MM.1S (cell line): ENCODE measurements around the gene KRTAP4-11.

Experiments
- EZH2 ChIP-seq: fragments of 300-600 bp; sonication (generic); optimal IDR thresholded peaks from 2 replicates; pipeline ENCODE3; 2017; ENCODE audit warnings: low read depth, mild to moderate bottlenecking, antibody characterized with exemption, low read length, mixed read lengths
- TF ChIP-seq, protein P1 (sequence below): fragments of 300-600 bp; sonication (generic); IDR thresholded peaks from 2 replicates; pipeline ENCODE4 v1.5.1; 2016; ENCODE audit warnings: antibody characterized with exemption, low read length, mixed read lengths

DNA sequence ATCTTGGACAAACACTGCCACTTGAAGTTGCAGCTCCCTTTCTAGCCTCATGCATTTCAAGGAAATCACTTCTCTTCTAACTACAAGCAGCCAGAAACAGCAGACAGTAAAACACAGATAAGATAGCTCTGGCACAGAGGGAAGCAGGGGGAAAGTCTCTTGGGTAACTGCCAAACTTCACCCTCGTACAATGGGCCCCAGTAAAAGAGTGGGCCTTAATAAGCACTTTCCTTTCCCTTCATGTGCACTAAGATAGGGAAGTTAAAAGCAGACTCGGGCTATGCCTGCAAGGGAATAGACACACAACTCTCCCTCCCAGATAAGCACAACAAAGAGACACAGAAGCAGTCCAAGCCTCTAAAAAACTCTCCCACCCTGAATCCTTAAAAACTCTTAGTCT is 35.7 kb upstream of the KRTAP4-11 start:
- TF ChIP-seq, protein P1, sequence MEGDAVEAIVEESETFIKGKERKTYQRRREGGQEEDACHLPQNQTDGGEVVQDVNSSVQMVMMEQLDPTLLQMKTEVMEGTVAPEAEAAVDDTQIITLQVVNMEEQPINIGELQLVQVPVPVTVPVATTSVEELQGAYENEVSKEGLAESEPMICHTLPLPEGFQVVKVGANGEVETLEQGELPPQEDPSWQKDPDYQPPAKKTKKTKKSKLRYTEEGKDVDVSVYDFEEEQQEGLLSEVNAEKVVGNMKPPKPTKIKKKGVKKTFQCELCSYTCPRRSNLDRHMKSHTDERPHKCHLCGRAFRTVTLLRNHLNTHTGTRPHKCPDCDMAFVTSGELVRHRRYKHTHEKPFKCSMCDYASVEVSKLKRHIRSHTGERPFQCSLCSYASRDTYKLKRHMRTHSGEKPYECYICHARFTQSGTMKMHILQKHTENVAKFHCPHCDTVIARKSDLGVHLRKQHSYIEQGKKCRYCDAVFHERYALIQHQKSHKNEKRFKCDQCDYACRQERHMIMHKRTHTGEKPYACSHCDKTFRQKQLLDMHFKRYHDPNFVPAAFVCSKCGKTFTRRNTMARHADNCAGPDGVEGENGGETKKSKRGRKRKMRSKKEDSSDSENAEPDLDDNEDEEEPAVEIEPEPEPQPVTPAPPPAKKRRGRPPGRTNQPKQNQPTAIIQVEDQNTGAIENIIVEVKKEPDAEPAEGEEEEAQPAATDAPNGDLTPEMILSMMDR: no peak
- TF ChIP-seq EZH2: no peak
